H9 (cell line): Measurements from ENCODE around the gene MROH7. TPM values are rescaled to one million over a fixed set of nuclear protein-coding genes. Genes with fewer than 3 reads are reported as not detected.

ENCODE experiments used
- DNase-seq: peaks from one replicate; pipeline ENCODE4 v3.0.0-alpha.2; 2017
- H2AFZ ChIP-seq: one replicate; pipeline ENCODE4 v1.6.1; 2013; ENCODE audit warnings: mild to moderate bottlenecking, low read length, control low read depth, moderate library complexity
- H2AK5ac ChIP-seq: 2 replicates; pipeline ENCODE4 v1.6.1; 2013; ENCODE audit warnings: low read length, control low read depth, mixed read lengths; ENCODE audit not compliant: insufficient read length
- H2BK120ac ChIP-seq: one replicate; pipeline ENCODE4 v1.6.1; 2013; ENCODE audit warnings: low read depth, mild to moderate bottlenecking, low read length, control low read depth, inconsistent platforms; ENCODE audit not compliant: poor library complexity, severe bottlenecking
- H2BK12ac ChIP-seq: 2 replicates; pipeline ENCODE4 v1.6.1; 2013; ENCODE audit warnings: low read length, control low read depth, mixed read lengths, low read depth; ENCODE audit not compliant: insufficient read length
- H2BK15ac ChIP-seq: 2 replicates; pipeline ENCODE4 v1.6.1; 2013; ENCODE audit warnings: low read depth, low read length, control low read depth
- H2BK20ac ChIP-seq: one replicate; pipeline ENCODE4 v1.6.1; 2013; ENCODE audit warnings: low read depth, mild to moderate bottlenecking, low read length, control low read depth, inconsistent platforms; ENCODE audit not compliant: poor library complexity, severe bottlenecking
- H2BK5ac ChIP-seq: 2 replicates; pipeline ENCODE4 v1.6.1; 2013; ENCODE audit warnings: low read length, control low read depth, mixed read lengths; ENCODE audit not compliant: insufficient read length
- H3K14ac ChIP-seq: 2 replicates; pipeline ENCODE4 v1.6.1; 2013; ENCODE audit warnings: low read length, control low read depth; ENCODE audit not compliant: insufficient read depth
- H3K18ac ChIP-seq: 2 replicates; pipeline ENCODE4 v1.6.1; 2013; ENCODE audit warnings: low read depth, mild to moderate bottlenecking, mixed read lengths, low read length, control low read depth; ENCODE audit not compliant: insufficient read length
- H3K23ac ChIP-seq: 2 replicates; pipeline ENCODE4 v1.6.1; 2013; ENCODE audit warnings: low read length, control low read depth, mixed read lengths, low read depth; ENCODE audit not compliant: insufficient read length
- H3K23me2 ChIP-seq: 2 replicates; pipeline ENCODE4 v1.6.1; 2013; ENCODE audit warnings: low read depth, mild to moderate bottlenecking, mixed read lengths, low read length, control low read depth; ENCODE audit not compliant: insufficient read length, poor library complexity, severe bottlenecking
- H3K27ac ChIP-seq: 2 replicates; pipeline ENCODE4 v1.5.1; 2013; ENCODE audit warnings: low read length, control low read depth, mixed read lengths, low read depth; ENCODE audit not compliant: insufficient read length
- H3K27me3 ChIP-seq: 2 replicates; pipeline ENCODE4 v1.6.1; 2013; ENCODE audit warnings: low read length, control low read depth, inconsistent platforms; ENCODE audit not compliant: insufficient read depth
- H3K4ac ChIP-seq: 2 replicates; pipeline ENCODE4 v1.6.1; 2013; ENCODE audit warnings: low read depth, mild to moderate bottlenecking, control low read depth, inconsistent platforms, low read length, moderate library complexity
- H3K4me1 ChIP-seq: 2 replicates; pipeline ENCODE4 v1.6.1; 2013; ENCODE audit warnings: low read length, control low read depth, inconsistent platforms; ENCODE audit not compliant: insufficient read depth
- H3K4me2 ChIP-seq: 2 replicates; pipeline ENCODE4 v1.6.1; 2013; ENCODE audit warnings: low read length, control low read depth, mixed read lengths; ENCODE audit not compliant: insufficient read length, insufficient read depth
- H3K56ac ChIP-seq: 2 replicates; pipeline ENCODE4 v1.6.1; 2013; ENCODE audit warnings: low read depth, mild to moderate bottlenecking, mixed read lengths, low read length, control low read depth; ENCODE audit not compliant: insufficient read length
- H3K79me1 ChIP-seq: 2 replicates; pipeline ENCODE4 v1.6.1; 2013; ENCODE audit warnings: low read depth, mild to moderate bottlenecking, moderate library complexity, low read length, control low read depth, inconsistent platforms; ENCODE audit not compliant: insufficient read depth, poor library complexity, severe bottlenecking
- H3K79me2 ChIP-seq: 2 replicates; pipeline ENCODE4 v1.6.1; 2013; ENCODE audit warnings: low read length, control low read depth, inconsistent platforms; ENCODE audit not compliant: insufficient read depth
- H3K9ac ChIP-seq: 2 replicates; pipeline ENCODE4 v1.6.1; 2013; ENCODE audit warnings: low read length, control low read depth, mixed read lengths; ENCODE audit not compliant: insufficient read length; ENCODE audit errors: extremely low read depth
- H3K9me3 ChIP-seq: one replicate; pipeline ENCODE4 v1.6.1; 2013; ENCODE audit warnings: low read depth, low read length, inconsistent platforms; ENCODE audit not compliant: control insufficient read depth
- H3T11ph ChIP-seq: one replicate; pipeline ENCODE4 v1.6.1; 2013; ENCODE audit warnings: mild to moderate bottlenecking, low read length, control low read depth, inconsistent platforms
- H4K20me1 ChIP-seq: one replicate; pipeline ENCODE4 v1.6.1; 2013; ENCODE audit not compliant: control insufficient read depth, insufficient read length, insufficient read depth
- H4K5ac ChIP-seq: 2 replicates; pipeline ENCODE4 v1.6.1; 2013; ENCODE audit warnings: low read depth, mild to moderate bottlenecking, mixed read lengths, low read length, control low read depth; ENCODE audit not compliant: insufficient read length
- H4K8ac ChIP-seq: replicated peaks from 2 replicates; pipeline ENCODE4 v1.6.1; 2013; ENCODE audit warnings: low read length, control low read depth, mixed read lengths, low read depth; ENCODE audit not compliant: insufficient read length
- H4K91ac ChIP-seq: 2 replicates; pipeline ENCODE4 v1.6.1; 2013; ENCODE audit warnings: low read depth, mild to moderate bottlenecking, moderate library complexity, mixed read lengths, low read length, control low read depth; ENCODE audit not compliant: insufficient read length
- H3K27ac Mint-ChIP-seq, 3 experiments: 2 replicates in 2 of 3; 3 replicates in 1 of 3; pipeline ENCODE4 v1.8.0; 2020 to 2021; ENCODE audit warnings: mixed read lengths in 3 of 3, mild to moderate bottlenecking in 1 of 3, moderate library complexity in 1 of 3
- H3K27me3 Mint-ChIP-seq: 2 replicates; pipeline ENCODE4 v1.8.0; 2021; ENCODE audit warnings: low read depth, mild to moderate bottlenecking, moderate library complexity, mixed read lengths
- H3K36me3 Mint-ChIP-seq, 3 experiments: 2 replicates in 2 of 3; 3 replicates in 1 of 3; pipeline ENCODE4 v1.8.0; 2020 to 2021; ENCODE audit warnings: low read depth in 3 of 3, mixed read lengths in 3 of 3; ENCODE audit not compliant: insufficient read depth in 1 of 3
- H3K4me1 Mint-ChIP-seq, 2 experiments: 2 replicates each; pipeline ENCODE4 v1.8.0; 2020; ENCODE audit warnings: mixed read lengths in 2 of 2
- H3K4me3 Mint-ChIP-seq, 2 experiments: 2 replicates in 1 of 2; 3 replicates in 1 of 2; pipeline ENCODE4 v1.8.0; 2020 to 2021; ENCODE audit warnings: mild to moderate bottlenecking in 2 of 2, mixed read lengths in 2 of 2, moderate library complexity in 1 of 2
- H3K9me3 Mint-ChIP-seq, 2 experiments: 2 replicates in 1 of 2; 3 replicates in 1 of 2; pipeline ENCODE4 v1.8.0; 2020; ENCODE audit warnings: mild to moderate bottlenecking in 2 of 2, mixed read lengths in 2 of 2, moderate library complexity in 1 of 2
- CTCF ChIP-seq: fragments of 200-600 bp; sonication (generic); conservative IDR thresholded peaks from 3 replicates; pipeline ENCODE4 v1.8.0; 2021; ENCODE audit warnings: antibody characterized with exemption, mild to moderate bottlenecking
- WGBS: extraction: QIAGEN DNeasy Blood & Tissue Kit; methylation state at CpG from one replicate; pipeline ENCODE4 v1.1.7; 2013; ENCODE audit warnings: missing lambda C conversion rate, low lambda C conversion rate, mixed read lengths; ENCODE audit not compliant: insufficient read length; ENCODE audit errors: extremely low coverage; 5-methylcytosine and 5-hydroxymethylcytosine counted together
- total RNA-seq: library from RNA; stranded (reverse); gene quantifications from 2 replicates; pipeline ENCODE4 v1.2.1, GENCODE V29; 2021

Gene MROH7
- total RNA-seq, 1 experiment from 2014 or later: 0.09 TPM

GRCh38 chr1:54615531-54616279 lies 25.9 kb upstream of the MROH7 start:
- no peak overlapping the region for H3K18ac ChIP-seq
- H3K9me3 Mint-ChIP-seq: no peaks in the 10 kb centered on the region; a peak in 1 of 5 replicates
- no peak overlapping the region for H3T11ph ChIP-seq
- H3K56ac ChIP-seq: no peak overlapping the region
- no peak overlapping the region for H2BK15ac ChIP-seq
- no peak overlapping the region for H4K91ac ChIP-seq
- no peak overlapping the region for H4K8ac ChIP-seq
- H3K27me3 Mint-ChIP-seq: peaks cover 4% of the 10 kb centered on the region
- H2AFZ ChIP-seq: no peak overlapping the region
- no peaks in the 10 kb centered on the region; the same call in 1 of the 2 replicates for H3K4me1 ChIP-seq
- no peak overlapping the region for H3K9ac ChIP-seq
- H3K36me3 Mint-ChIP-seq: no peaks in the 10 kb centered on the region
- no peak overlapping the region for H2BK120ac ChIP-seq
- peaks cover 19 to 29% of the 10 kb centered on the region in 2 experiments for H3K4me1 Mint-ChIP-seq
- H3K79me2 ChIP-seq: no peaks in the 10 kb centered on the region
- H3K4ac ChIP-seq: no peak overlapping the region
- H2AK5ac ChIP-seq: no peak overlapping the region
- no peaks in the 10 kb centered on the region for H3K9me3 ChIP-seq
- H3K4me3 Mint-ChIP-seq: no peak overlapping the region
- no peak overlapping the region for H3K27ac Mint-ChIP-seq
- no peak overlapping the region for H3K23ac ChIP-seq
- no peak overlapping the region for H2BK20ac ChIP-seq
- no peak overlapping the region for H2BK12ac ChIP-seq
- no peaks in the 10 kb centered on the region for H3K79me1 ChIP-seq
- no peak overlapping the region for H3K14ac ChIP-seq
- H4K5ac ChIP-seq: no peak overlapping the region
- no peak overlapping the region for H2BK5ac ChIP-seq
- WGBS: no CpG with 5 or more reads among the region's 13 CpGs
- H4K20me1 ChIP-seq: no peaks in the 10 kb centered on the region
- no peak overlapping the region for H3K27ac ChIP-seq
- no peak overlapping the region for H3K4me2 ChIP-seq
- no peaks in the 10 kb centered on the region for H3K23me2 ChIP-seq
- no peaks in the 10 kb centered on the region for H3K27me3 ChIP-seq
- DNase-seq: no peak
- no peak for TF ChIP-seq CTCF
